ENCODE data around the gene FGF11. TPM values are rescaled to one million over a fixed set of nuclear protein-coding genes. Genes with fewer than 3 reads are reported as not detected.
A peak's percentile ranks its signal among the peaks of the same experiment; 100 is the strongest.

The FGF11 gene
- polyA plus RNA-seq, 3 donors: 2.2 TPM; not detected in 2

DNA sequence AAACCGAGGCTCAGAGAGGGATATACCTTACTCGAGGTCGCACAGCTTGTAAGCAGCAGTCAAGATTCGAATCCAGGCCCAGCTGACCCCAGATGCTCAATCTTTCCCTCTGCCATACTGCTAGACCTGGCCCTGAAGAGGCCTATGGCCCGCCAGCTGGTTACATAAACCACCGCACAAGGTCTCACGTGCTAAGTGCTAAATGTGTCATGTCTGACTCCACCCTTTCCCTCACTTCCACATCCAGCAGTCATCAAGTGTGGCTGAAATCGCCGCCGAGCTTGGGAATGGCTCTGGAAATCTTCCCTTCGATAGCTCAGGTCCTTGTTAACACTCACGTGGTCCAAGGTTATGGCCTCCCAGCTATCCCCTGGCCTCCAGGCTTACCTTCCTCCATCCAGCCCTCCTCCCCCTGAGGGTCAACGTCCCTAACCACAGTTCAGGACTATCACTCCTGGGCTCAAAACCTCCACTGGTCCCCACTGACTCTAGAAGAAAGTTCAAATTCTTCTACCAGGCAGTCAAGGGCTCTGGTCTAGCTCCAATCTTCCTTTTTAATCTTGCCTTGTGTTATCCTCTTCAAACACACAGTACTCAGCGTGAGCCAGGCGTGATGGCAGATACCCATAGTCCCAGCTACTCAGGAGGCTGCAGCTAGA lies 36.6 kb downstream of the FGF11 start:
- H3K4me2 ChIP-seq (replicated peaks; ENCODE audit: extremely low read depth, low read length, poor library complexity, severe bottlenecking): peak overlapping the region; percentile 37
- H3K4me3 ChIP-seq (replicated peaks in 1 of 3; ENCODE audit: low read depth in 2 of 3, low read length in 3 of 3): no peak overlapping the region
- H3K4me1 ChIP-seq (ENCODE audit: control insufficient read depth in 1 of 2, insufficient read depth in 2 of 2, low read length in 2 of 2): peaks cover 52 to 63% of the 10 kb centered on the region in 2 donors
- no peaks in the 10 kb centered on the region for H3K36me3 ChIP-seq (replicated peaks in 1 of 2; ENCODE audit: control insufficient read depth in 1 of 2, insufficient read depth in 2 of 2, low read length in 2 of 2)
- H3K79me2 ChIP-seq (ENCODE audit: insufficient read depth, low read length): peaks cover 72% of the 10 kb centered on the region
- H2AFZ ChIP-seq (ENCODE audit: insufficient read depth, low read depth, low read length, poor library complexity, severe bottlenecking): peak overlapping the region; percentile 50
- Mint-ChIP-seq H3K36me3 (peaks cover 5 to 7% of the 10 kb centered on the region in 2 donors), H3K4me3 (peak overlapping the region; percentile 34 to 63), H3K4me1 (peaks cover 58% of the 10 kb centered on the region), H3K9me3 (peaks cover 0 to 2% (median 0%) of the 10 kb centered on the region in 7 donors), H3K27ac (peak overlapping the region; percentile 58 to 92 (median 75)), H3K27me3 (ENCODE audit: low read depth in 3 of 3) (peaks cover 0 to 3% (median 1%) of the 10 kb centered on the region in 3 donors)
- intact Hi-C loops (cut with micrococcal nuclease): no loop called here
- H3K9ac ChIP-seq (ENCODE audit: insufficient read depth, low read length, poor library complexity, severe bottlenecking): no peak overlapping the region
- TF ChIP-seq, protein P1, sequence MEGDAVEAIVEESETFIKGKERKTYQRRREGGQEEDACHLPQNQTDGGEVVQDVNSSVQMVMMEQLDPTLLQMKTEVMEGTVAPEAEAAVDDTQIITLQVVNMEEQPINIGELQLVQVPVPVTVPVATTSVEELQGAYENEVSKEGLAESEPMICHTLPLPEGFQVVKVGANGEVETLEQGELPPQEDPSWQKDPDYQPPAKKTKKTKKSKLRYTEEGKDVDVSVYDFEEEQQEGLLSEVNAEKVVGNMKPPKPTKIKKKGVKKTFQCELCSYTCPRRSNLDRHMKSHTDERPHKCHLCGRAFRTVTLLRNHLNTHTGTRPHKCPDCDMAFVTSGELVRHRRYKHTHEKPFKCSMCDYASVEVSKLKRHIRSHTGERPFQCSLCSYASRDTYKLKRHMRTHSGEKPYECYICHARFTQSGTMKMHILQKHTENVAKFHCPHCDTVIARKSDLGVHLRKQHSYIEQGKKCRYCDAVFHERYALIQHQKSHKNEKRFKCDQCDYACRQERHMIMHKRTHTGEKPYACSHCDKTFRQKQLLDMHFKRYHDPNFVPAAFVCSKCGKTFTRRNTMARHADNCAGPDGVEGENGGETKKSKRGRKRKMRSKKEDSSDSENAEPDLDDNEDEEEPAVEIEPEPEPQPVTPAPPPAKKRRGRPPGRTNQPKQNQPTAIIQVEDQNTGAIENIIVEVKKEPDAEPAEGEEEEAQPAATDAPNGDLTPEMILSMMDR (IDR thresholded peaks at IDR 0.05): no peak
- H4K20me1 ChIP-seq (ENCODE audit: insufficient read depth, low read length): peaks cover 5% of the 10 kb centered on the region
- peak; percentile 79 to 87 (median 85) for DNase-seq
- no peaks in the 10 kb centered on the region for H3K27me3 ChIP-seq (ENCODE audit: control insufficient read depth in 2 of 2, insufficient read depth in 2 of 2, low read length in 2 of 2)
- H3K9me3 ChIP-seq (replicated peaks in 1 of 2; ENCODE audit: control insufficient read depth in 1 of 2, insufficient read depth in 1 of 2, low read length in 2 of 2): no peaks in the 10 kb centered on the region
- peak overlapping the region; percentile 34 to 83 for H3K27ac ChIP-seq (ENCODE audit: low read depth in 1 of 2, low read length in 2 of 2)
- WGBS (ENCODE audit: insufficient coverage): 49% methylated on average over 15 of the region's 15 CpGs

DNA sequence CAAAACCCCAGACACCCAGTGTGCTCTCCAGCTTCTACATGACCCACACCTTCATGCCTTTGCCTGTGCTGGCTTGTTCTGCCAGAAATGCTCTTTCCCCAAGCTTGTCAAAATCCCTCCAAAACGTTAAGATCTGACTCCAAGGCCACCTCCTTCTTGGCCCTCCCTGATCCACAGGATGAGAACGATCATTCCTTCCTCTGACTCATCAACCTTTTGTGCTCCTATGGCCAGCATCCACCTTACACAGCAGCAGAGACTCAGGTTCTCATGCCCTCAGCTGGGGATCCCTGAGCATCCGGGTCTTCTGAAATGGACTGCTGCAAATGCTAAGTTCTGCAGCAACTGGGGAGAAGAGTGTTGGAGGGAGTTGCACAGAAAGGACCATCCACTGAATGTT lies 37.2 kb downstream of the FGF11 start:
- DNase-seq: peak in 1 of 3 donors; percentile 28
- no peaks in the 10 kb centered on the region for H3K9me3 ChIP-seq (replicated peaks in 1 of 2; ENCODE audit: control insufficient read depth in 1 of 2, insufficient read depth in 1 of 2, low read length in 2 of 2)
- intact Hi-C loops (cut with micrococcal nuclease): no loop called here
- H3K27ac ChIP-seq (ENCODE audit: low read depth in 1 of 2, low read length in 2 of 2): peak overlapping the region in 1 of 2 donors; percentile 83
- H3K79me2 ChIP-seq (ENCODE audit: insufficient read depth, low read length): peaks cover 70% of the 10 kb centered on the region
- Mint-ChIP-seq H3K4me3 (peak overlapping the region; percentile 2 to 31), H3K36me3 (peaks cover 5 to 7% of the 10 kb centered on the region in 2 donors), H3K9me3 (peaks cover 0 to 2% (median 0%) of the 10 kb centered on the region in 7 donors), H3K4me1 (peaks cover 63% of the 10 kb centered on the region), H3K27ac (peak overlapping the region; percentile 58 to 92 (median 76)), H3K27me3 (ENCODE audit: low read depth in 3 of 3) (peaks cover 0 to 3% (median 1%) of the 10 kb centered on the region in 3 donors)
- no peak overlapping the region for H2AFZ ChIP-seq (ENCODE audit: insufficient read depth, low read depth, low read length, poor library complexity, severe bottlenecking)
- H3K9ac ChIP-seq (ENCODE audit: insufficient read depth, low read length, poor library complexity, severe bottlenecking): no peak overlapping the region
- peaks cover 5% of the 10 kb centered on the region for H4K20me1 ChIP-seq (ENCODE audit: insufficient read depth, low read length)
- 59% methylated on average over 3 of the region's 3 CpGs for WGBS (ENCODE audit: insufficient coverage)
- H3K4me2 ChIP-seq (replicated peaks; ENCODE audit: extremely low read depth, low read length, poor library complexity, severe bottlenecking): peak overlapping the region; percentile 37
- no peaks in the 10 kb centered on the region for H3K27me3 ChIP-seq (ENCODE audit: control insufficient read depth in 2 of 2, insufficient read depth in 2 of 2, low read length in 2 of 2)
- no peak overlapping the region for H3K4me3 ChIP-seq (replicated peaks in 1 of 3; ENCODE audit: low read depth in 2 of 3, low read length in 3 of 3)
- H3K4me1 ChIP-seq (ENCODE audit: control insufficient read depth in 1 of 2, insufficient read depth in 2 of 2, low read length in 2 of 2): peaks cover 52 to 63% of the 10 kb centered on the region in 2 donors
- no peaks in the 10 kb centered on the region for H3K36me3 ChIP-seq (replicated peaks in 1 of 2; ENCODE audit: control insufficient read depth in 1 of 2, insufficient read depth in 2 of 2, low read length in 2 of 2)
- TF ChIP-seq, protein P1 (IDR thresholded peaks at IDR 0.05): no peak

Measured in CD14-positive monocyte (primary cell).